Osteoblast (primary cell): ENCODE data around the gene TRAF5. TPM values are rescaled to one million over a fixed set of nuclear protein-coding genes. Genes with fewer than 3 reads are reported as not detected.

ENCODE experiments used
- DNase-seq: peaks from one replicate; pipeline ENCODE4 v3.0.0; 2011; ENCODE audit warnings: low spot score, mixed read lengths; ENCODE audit not compliant: insufficient read length; ENCODE audit errors: missing footprints
- H2AFZ ChIP-seq: 2 replicates; pipeline ENCODE4 v1.6.0; 2011; ENCODE audit warnings: mild to moderate bottlenecking, low read length
- H3K27ac ChIP-seq: 2 replicates; pipeline ENCODE4 v1.5.1; 2011; ENCODE audit warnings: mild to moderate bottlenecking, low read depth, low read length, moderate library complexity
- H3K27me3 ChIP-seq: 2 replicates; pipeline ENCODE4 v1.6.0; 2012; ENCODE audit warnings: mild to moderate bottlenecking, control low read depth, inconsistent platforms, low read length, moderate library complexity; ENCODE audit not compliant: insufficient read depth
- H3K36me3 ChIP-seq: 2 replicates; pipeline ENCODE4 v1.5.1; 2011; ENCODE audit warnings: mild to moderate bottlenecking, low read length, control low read depth, moderate library complexity; ENCODE audit not compliant: insufficient read depth
- H3K4me1 ChIP-seq: 2 replicates; pipeline ENCODE4 v1.5.1; 2011; ENCODE audit warnings: mild to moderate bottlenecking, low read length, control low read depth, moderate library complexity; ENCODE audit not compliant: insufficient read depth
- H3K4me2 ChIP-seq: 2 replicates; pipeline ENCODE4 v1.6.0; 2011; ENCODE audit warnings: mild to moderate bottlenecking, low read length; ENCODE audit not compliant: insufficient read depth
- H3K4me3 ChIP-seq: fragments of 200-600 bp; sonication (generic); 3 replicates; pipeline ENCODE4 v1.5.1; 2012; ENCODE audit warnings: mild to moderate bottlenecking, low read length, inconsistent platforms; ENCODE audit not compliant: insufficient read depth
- H3K79me2 ChIP-seq: 2 replicates; pipeline ENCODE4 v1.6.0; 2012; ENCODE audit warnings: mild to moderate bottlenecking, low read length, control low read depth, inconsistent platforms; ENCODE audit not compliant: insufficient read depth
- H3K9me3 ChIP-seq: 2 replicates; pipeline ENCODE4 v1.5.1; 2011; ENCODE audit warnings: low read depth, low read length, control low read depth
- H4K20me1 ChIP-seq: 2 replicates; pipeline ENCODE4 v1.6.0; 2012; ENCODE audit warnings: mild to moderate bottlenecking, low read length, control low read depth; ENCODE audit not compliant: insufficient read depth
- total RNA-seq: library from RNA; depleted of rRNA; stranded (reverse); fragments of >200 nt; gene quantifications from 2 replicates; pipeline ENCODE4 v1.2.3, GENCODE V29; 2012
- TF ChIP-seq, protein P1 (sequence below): IDR thresholded peaks from 2 replicates; pipeline ENCODE4 v1.5.1; 2011; ENCODE audit warnings: mild to moderate bottlenecking, low read depth, low read length, moderate library complexity; ENCODE audit errors: extremely low read depth

TRAF5 gene
- total RNA-seq, 1 donor: 15.9 TPM

DNA sequence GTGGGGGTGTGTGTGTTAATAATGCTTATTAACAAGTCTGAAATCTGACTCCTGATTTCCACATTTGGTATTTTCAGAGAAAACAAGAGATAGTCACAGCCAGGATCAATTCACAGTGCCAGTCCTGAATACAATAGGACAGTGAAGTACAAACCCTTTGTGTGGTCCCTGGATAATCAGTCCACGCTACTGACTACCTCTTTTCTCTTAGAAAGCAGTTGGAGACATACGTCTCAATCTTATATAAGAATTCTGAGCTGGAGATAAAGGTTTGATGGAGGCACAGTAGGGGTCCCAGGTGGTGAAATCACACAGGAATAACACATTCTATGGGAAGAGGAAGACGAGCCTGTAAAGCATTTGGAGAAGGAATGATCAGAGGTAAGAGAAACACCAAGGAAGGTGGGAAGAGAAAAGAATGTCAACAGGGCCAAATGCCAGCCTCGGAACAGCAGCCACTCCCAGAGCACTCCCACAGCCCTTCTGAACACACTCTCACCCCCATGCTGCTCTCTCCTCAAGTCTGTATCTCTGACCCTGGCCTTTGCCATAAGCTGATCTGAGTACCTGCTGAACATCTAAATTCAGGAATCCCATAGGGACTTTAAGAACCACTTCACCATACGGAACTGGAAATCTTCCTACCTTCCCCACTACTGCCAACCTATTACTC lies 48.6 kb downstream of the TRAF5 start:
- H3K36me3 ChIP-seq: no peaks in the 10 kb centered on the region
- no peak overlapping the region for H3K4me3 ChIP-seq
- no peaks in the 10 kb centered on the region for H4K20me1 ChIP-seq
- no peak overlapping the region for H3K4me2 ChIP-seq
- no peak for DNase-seq
- peaks cover 6% of the 10 kb centered on the region for H3K4me1 ChIP-seq
- no peaks in the 10 kb centered on the region for H3K79me2 ChIP-seq
- TF ChIP-seq, protein P1, sequence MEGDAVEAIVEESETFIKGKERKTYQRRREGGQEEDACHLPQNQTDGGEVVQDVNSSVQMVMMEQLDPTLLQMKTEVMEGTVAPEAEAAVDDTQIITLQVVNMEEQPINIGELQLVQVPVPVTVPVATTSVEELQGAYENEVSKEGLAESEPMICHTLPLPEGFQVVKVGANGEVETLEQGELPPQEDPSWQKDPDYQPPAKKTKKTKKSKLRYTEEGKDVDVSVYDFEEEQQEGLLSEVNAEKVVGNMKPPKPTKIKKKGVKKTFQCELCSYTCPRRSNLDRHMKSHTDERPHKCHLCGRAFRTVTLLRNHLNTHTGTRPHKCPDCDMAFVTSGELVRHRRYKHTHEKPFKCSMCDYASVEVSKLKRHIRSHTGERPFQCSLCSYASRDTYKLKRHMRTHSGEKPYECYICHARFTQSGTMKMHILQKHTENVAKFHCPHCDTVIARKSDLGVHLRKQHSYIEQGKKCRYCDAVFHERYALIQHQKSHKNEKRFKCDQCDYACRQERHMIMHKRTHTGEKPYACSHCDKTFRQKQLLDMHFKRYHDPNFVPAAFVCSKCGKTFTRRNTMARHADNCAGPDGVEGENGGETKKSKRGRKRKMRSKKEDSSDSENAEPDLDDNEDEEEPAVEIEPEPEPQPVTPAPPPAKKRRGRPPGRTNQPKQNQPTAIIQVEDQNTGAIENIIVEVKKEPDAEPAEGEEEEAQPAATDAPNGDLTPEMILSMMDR: no peak
- no peaks in the 10 kb centered on the region for H3K9me3 ChIP-seq
- H3K27ac ChIP-seq: no peak overlapping the region
- no peak overlapping the region for H2AFZ ChIP-seq
- no peaks in the 10 kb centered on the region for H3K27me3 ChIP-seq

DNA sequence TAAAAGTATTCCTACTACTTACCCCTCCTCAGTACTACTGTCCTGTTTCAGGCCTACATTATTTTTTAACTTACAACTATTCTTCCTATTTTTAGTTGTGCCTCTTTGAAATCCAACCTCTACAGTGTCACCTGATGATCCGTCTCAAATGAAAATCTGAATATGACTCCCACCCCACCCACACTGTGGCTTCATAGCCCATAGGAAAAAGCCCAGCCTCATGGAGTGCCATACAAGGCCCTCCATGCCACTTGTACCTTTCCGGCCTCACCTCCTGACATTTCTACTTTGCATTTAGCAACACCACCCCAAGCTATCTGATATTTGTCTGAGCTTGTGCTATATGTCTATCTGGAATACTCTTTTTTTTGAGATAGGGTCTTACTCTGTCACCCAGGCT lies 49.3 kb downstream of the TRAF5 start:
- DNase-seq: no peak
- H3K9me3 ChIP-seq: no peaks in the 10 kb centered on the region
- no peak overlapping the region for H3K27ac ChIP-seq
- no peaks in the 10 kb centered on the region for H3K27me3 ChIP-seq
- TF ChIP-seq, protein P1: no peak
- no peak overlapping the region for H3K4me3 ChIP-seq
- H3K79me2 ChIP-seq: no peaks in the 10 kb centered on the region
- H2AFZ ChIP-seq: no peak overlapping the region
- no peaks in the 10 kb centered on the region for H3K36me3 ChIP-seq
- H4K20me1 ChIP-seq: no peaks in the 10 kb centered on the region
- peaks cover 6% of the 10 kb centered on the region for H3K4me1 ChIP-seq
- H3K4me2 ChIP-seq: no peak overlapping the region

DNA sequence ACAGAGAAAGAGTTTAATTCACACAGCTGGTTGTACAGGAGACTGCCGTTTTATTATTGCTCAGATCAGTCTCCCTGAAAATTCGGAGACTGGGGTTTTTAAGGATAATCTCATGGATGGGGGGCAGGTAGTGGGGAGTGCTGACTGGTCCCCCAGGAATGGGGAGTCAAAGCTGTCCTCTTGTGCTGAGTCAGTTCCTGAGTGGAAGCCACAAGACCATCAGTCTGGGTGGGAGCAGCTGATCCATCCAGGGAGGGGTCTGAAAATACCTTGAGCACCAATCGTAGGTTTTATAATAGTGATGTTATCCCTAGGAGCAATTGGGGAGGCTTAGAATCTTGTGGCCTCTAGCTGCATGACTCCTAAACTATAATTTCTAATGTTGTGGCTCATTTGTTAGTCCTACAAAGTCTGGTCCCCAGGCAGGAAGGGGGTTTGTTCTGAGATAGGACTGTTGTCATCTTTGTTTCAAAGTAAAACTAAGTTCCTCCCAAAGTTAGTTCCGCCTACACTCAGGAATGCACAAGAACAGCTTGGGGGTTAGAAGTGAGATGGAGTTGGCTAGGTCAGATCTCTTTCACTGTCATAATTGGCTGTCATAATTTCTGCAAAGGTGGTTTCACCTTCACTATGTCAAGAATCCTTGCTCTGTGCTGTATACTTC lies 50.3 kb downstream of the TRAF5 start:
- Histone ChIP-seq H4K20me1 (no peaks in the 10 kb centered on the region), H3K36me3 (no peaks in the 10 kb centered on the region), H3K4me1 (peaks cover 6% of the 10 kb centered on the region), H3K4me2 (no peak overlapping the region), H3K4me3 (no peak overlapping the region), H3K79me2 (no peaks in the 10 kb centered on the region), H3K9me3 (no peaks in the 10 kb centered on the region), H3K27me3 (no peaks in the 10 kb centered on the region), H3K27ac (no peak overlapping the region), H2AFZ (no peak overlapping the region)
- DNase-seq: no peak
- TF ChIP-seq, protein P1: no peak
